ENCODE results near the gene CLBA1. TPM values are rescaled to one million over a fixed set of nuclear protein-coding genes. Genes with fewer than 3 reads are reported as not detected.

The CLBA1 gene
- total and polyA plus RNA-seq, 9 of the 15 experiments (the other 6 are each of a cell fraction or from before 2014, with no cell fraction given): 0.04 to 3.9 (median 2.6) TPM

DNA sequence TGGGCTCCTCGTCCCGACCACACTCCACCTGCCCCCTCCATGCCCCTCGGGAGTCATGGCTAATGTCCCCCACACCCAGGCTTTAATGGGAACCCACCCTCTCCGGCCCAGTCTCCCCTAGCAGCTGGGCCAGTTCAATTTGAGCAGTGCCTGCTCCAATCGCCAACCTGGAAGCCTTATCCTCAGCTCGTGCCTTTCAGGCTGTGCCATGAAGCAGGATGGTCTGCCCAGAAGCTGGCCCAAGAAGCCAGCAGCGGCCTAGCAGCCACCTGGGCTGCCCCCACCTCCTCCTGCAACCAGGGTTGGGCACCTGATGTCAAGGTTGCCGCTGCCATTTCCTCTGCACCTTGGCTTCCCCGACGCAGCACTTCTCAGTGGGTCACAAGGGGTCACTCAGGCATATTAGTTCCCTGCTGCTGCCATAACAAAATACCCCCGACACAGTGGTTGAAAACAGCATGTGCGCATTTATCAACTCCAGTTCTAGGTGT lies 2.3 kb upstream of the CLBA1 start:
- H3K27ac ChIP-seq (ENCODE audit: extremely low read depth, low read depth, low read length): no peak overlapping the region
- no peaks in the 10 kb centered on the region for H3K9me3 ChIP-seq (replicated peaks; ENCODE audit: control insufficient read depth, insufficient read depth, low read depth, low read length)
- no peaks in the 10 kb centered on the region for H3K27me3 ChIP-seq (ENCODE audit: control insufficient read depth in 2 of 2, insufficient read depth in 2 of 2, low read length in 2 of 2)
- POLR2A ChIA-PET: interaction anchor here (0.7 to 1.1 kb wide), 2 partner anchors 10 to 28 kb away, joined by 3 read pairs; no protein-coding TSS in a partner anchor
- H3K36me3 ChIP-seq (ENCODE audit: control insufficient read depth, insufficient read depth, low read length): no peaks in the 10 kb centered on the region
- in situ Hi-C loops (cut with MboI): no loop called here
- H3K4me1 ChIP-seq (replicated peaks in 1 of 2; ENCODE audit: control insufficient read depth in 2 of 2, insufficient read depth in 2 of 2, low read length in 2 of 2): peaks cover 7 to 56% of the 10 kb centered on the region in 2 experiments; a peak in 4 of 5 replicates
- FAIRE-seq (no peak), ATAC-seq (no peak), DNase-seq (ENCODE audit: extremely low read depth in 1 of 4, low spot score in 3 of 4) (no peak)
- CTCF ChIA-PET (ENCODE audit: low intra/inter-chr PET ratio): no interaction called here
- no TSS peak for BruUV-seq (replicated peaks)
- no peak overlapping the region for H2AFZ ChIP-seq (ENCODE audit: low read depth, low read length)
- intact Hi-C loops (cut with micrococcal nuclease): no loop called here
- 35% methylated on average over 7 of the region's 12 CpGs for WGBS (ENCODE audit: insufficient coverage, low coverage, missing lambda C conversion rate)
- H3K79me2 ChIP-seq (ENCODE audit: control insufficient read depth, insufficient read depth, low read length): no peaks in the 10 kb centered on the region; the same call in 2 of the 3 replicates
- H3K9ac ChIP-seq (ENCODE audit: insufficient read depth in 1 of 2, low read depth in 2 of 2, low read length in 2 of 2): peak overlapping the region in 1 of 2 experiments; percentile 26; a peak in 1 of 4 replicates
- H4K20me1 ChIP-seq (replicated peaks; ENCODE audit: control insufficient read depth, insufficient read depth, low read length): no peaks in the 10 kb centered on the region; the same call in 1 of the 2 replicates
- no peak overlapping the region for H3K4me3 ChIP-seq
- no peaks in the 10 kb centered on the region for H3K9me1 ChIP-seq (ENCODE audit: control insufficient read depth, insufficient read depth, low read length)
- H3K4me2 ChIP-seq (ENCODE audit: insufficient read depth, low read length): no peak overlapping the region
- TF ChIP-seq, protein P1, sequence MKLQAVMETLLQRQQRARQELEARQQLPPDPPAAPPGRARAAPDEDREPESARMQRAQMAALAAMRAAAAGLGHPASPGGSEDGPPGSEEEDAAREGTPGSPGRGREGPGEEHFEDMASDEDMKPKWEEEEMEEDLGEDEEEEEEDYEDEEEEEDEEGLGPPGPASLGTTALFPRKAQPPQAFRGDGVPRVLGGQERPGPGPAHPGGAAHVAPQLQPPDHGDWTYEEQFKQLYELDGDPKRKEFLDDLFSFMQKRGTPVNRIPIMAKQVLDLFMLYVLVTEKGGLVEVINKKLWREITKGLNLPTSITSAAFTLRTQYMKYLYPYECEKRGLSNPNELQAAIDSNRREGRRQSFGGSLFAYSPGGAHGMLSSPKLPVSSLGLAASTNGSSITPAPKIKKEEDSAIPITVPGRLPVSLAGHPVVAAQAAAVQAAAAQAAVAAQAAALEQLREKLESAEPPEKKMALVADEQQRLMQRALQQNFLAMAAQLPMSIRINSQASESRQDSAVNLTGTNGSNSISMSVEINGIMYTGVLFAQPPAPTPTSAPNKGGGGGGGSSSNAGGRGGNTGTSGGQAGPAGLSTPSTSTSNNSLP (IDR thresholded peaks at IDR 0.05; ENCODE audit: borderline replicate concordance, low read depth, low read length): no peak
- TF ChIP-seq SUPT5H (IDR thresholded peaks at IDR 0.05): no peak
- TF ChIP-seq OTX1 (CRISPR knock-in tag; IDR thresholded peaks at IDR 0.05): no peak
- TF ChIP-seq ZFP30 (CRISPR knock-in tag; IDR thresholded peaks at IDR 0.05; ENCODE audit: borderline replicate concordance): no peak
- TF ChIP-seq BMI1 (IDR thresholded peaks at IDR 0.05; ENCODE audit: low read length): no peak
- TF ChIP-seq, protein P2, sequence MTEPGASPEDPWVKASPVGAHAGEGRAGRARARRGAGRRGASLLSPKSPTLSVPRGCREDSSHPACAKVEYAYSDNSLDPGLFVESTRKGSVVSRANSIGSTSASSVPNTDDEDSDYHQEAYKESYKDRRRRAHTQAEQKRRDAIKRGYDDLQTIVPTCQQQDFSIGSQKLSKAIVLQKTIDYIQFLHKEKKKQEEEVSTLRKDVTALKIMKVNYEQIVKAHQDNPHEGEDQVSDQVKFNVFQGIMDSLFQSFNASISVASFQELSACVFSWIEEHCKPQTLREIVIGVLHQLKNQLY (CRISPR knock-in tag; conservative IDR thresholded peaks at IDR 0.05): no peak
- TF ChIP-seq, protein P3, sequence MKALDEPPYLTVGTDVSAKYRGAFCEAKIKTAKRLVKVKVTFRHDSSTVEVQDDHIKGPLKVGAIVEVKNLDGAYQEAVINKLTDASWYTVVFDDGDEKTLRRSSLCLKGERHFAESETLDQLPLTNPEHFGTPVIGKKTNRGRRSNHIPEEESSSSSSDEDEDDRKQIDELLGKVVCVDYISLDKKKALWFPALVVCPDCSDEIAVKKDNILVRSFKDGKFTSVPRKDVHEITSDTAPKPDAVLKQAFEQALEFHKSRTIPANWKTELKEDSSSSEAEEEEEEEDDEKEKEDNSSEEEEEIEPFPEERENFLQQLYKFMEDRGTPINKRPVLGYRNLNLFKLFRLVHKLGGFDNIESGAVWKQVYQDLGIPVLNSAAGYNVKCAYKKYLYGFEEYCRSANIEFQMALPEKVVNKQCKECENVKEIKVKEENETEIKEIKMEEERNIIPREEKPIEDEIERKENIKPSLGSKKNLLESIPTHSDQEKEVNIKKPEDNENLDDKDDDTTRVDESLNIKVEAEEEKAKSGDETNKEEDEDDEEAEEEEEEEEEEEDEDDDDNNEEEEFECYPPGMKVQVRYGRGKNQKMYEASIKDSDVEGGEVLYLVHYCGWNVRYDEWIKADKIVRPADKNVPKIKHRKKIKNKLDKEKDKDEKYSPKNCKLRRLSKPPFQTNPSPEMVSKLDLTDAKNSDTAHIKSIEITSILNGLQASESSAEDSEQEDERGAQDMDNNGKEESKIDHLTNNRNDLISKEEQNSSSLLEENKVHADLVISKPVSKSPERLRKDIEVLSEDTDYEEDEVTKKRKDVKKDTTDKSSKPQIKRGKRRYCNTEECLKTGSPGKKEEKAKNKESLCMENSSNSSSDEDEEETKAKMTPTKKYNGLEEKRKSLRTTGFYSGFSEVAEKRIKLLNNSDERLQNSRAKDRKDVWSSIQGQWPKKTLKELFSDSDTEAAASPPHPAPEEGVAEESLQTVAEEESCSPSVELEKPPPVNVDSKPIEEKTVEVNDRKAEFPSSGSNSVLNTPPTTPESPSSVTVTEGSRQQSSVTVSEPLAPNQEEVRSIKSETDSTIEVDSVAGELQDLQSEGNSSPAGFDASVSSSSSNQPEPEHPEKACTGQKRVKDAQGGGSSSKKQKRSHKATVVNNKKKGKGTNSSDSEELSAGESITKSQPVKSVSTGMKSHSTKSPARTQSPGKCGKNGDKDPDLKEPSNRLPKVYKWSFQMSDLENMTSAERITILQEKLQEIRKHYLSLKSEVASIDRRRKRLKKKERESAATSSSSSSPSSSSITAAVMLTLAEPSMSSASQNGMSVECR (CRISPR knock-in tag; IDR thresholded peaks at IDR 0.05): no peak
- TF ChIP-seq, protein P4, sequence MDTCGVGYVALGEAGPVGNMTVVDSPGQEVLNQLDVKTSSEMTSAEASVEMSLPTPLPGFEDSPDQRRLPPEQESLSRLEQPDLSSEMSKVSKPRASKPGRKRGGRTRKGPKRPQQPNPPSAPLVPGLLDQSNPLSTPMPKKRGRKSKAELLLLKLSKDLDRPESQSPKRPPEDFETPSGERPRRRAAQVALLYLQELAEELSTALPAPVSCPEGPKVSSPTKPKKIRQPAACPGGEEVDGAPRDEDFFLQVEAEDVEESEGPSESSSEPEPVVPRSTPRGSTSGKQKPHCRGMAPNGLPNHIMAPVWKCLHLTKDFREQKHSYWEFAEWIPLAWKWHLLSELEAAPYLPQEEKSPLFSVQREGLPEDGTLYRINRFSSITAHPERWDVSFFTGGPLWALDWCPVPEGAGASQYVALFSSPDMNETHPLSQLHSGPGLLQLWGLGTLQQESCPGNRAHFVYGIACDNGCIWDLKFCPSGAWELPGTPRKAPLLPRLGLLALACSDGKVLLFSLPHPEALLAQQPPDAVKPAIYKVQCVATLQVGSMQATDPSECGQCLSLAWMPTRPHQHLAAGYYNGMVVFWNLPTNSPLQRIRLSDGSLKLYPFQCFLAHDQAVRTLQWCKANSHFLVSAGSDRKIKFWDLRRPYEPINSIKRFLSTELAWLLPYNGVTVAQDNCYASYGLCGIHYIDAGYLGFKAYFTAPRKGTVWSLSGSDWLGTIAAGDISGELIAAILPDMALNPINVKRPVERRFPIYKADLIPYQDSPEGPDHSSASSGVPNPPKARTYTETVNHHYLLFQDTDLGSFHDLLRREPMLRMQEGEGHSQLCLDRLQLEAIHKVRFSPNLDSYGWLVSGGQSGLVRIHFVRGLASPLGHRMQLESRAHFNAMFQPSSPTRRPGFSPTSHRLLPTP (IDR thresholded peaks at IDR 0.05; ENCODE audit: borderline replicate concordance, extremely low read depth, insufficient read length): no peak
- TF ChIP-seq EWSR1 (IDR thresholded peaks at IDR 0.05; ENCODE audit: borderline replicate concordance, low read depth, partially characterized antibody): no peak

Measured in K562 (cell line).